ENCODE data around the gene OPN1SW.

DNA sequence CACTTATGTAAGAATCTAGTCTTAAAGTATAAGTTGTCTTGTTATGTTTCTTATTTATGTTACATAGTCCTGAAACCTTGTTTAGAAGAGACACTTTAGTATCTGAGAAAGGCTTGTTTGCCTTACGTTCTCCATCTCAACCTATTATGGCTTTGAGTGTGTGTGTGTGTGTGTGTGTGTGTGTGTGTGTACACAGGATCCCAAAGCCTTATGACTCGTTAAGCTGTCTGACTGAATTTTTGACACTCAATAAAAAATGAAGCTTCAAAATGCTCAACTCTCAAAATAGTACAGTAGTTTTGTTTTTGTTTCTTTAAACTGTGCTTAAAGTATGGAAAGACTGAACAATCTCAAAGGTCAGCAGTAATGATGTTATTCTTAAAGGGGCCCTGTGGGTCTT is 18.4 kb downstream of the OPN1SW start:
- TF ChIP-seq POLR2A (IDR thresholded peaks at IDR 0.05), result no peak
- TF ChIP-seq, protein P1, sequence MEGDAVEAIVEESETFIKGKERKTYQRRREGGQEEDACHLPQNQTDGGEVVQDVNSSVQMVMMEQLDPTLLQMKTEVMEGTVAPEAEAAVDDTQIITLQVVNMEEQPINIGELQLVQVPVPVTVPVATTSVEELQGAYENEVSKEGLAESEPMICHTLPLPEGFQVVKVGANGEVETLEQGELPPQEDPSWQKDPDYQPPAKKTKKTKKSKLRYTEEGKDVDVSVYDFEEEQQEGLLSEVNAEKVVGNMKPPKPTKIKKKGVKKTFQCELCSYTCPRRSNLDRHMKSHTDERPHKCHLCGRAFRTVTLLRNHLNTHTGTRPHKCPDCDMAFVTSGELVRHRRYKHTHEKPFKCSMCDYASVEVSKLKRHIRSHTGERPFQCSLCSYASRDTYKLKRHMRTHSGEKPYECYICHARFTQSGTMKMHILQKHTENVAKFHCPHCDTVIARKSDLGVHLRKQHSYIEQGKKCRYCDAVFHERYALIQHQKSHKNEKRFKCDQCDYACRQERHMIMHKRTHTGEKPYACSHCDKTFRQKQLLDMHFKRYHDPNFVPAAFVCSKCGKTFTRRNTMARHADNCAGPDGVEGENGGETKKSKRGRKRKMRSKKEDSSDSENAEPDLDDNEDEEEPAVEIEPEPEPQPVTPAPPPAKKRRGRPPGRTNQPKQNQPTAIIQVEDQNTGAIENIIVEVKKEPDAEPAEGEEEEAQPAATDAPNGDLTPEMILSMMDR (IDR thresholded peaks at IDR 0.05), result no peak
